ENCODE data around the gene ZNF554. TPM values are rescaled to one million over a fixed set of nuclear protein-coding genes. Genes with fewer than 3 reads are reported as not detected.
"Not testable (repeated sequence)": the region's sequence is repeated elsewhere in the genome, so short reads cannot be mapped to it uniquely, and the experiment has no call there.

The ZNF554 gene
- total RNA-seq, 2 donors from 2014 or later, result 3.6 to 4.4 TPM

- H3K4me3 ChIP-seq, result no peak overlapping the region
- DNase-seq (no peak), ATAC-seq (no peak)
- no peaks in the 10 kb centered on the region for H3K9me3 ChIP-seq
- intact Hi-C loops (cut with DNase I), result loop anchor here (10.0 kb wide), 1 partner anchor 215 kb away; no protein-coding TSS in a partner anchor
- WGBS, 2 donors, result 79 to 89% methylated on average over 7 to 10 of the region's 10 CpGs
- H3K36me3 ChIP-seq (replicated peaks in 1 of 2; ENCODE audit: insufficient read depth in 1 of 2, low read depth in 2 of 2), result no peaks in the 10 kb centered on the region
- H3K27ac ChIP-seq, result no peak overlapping the region
- H3K4me1 ChIP-seq, result no peaks in the 10 kb centered on the region
- TF ChIP-seq CTCF (IDR thresholded peaks at IDR 0.05) (no peak), POLR2A (IDR thresholded peaks at IDR 0.05) (no peak)
- H3K27me3 ChIP-seq, result no peaks in the 10 kb centered on the region
These were observed 50.0 kb downstream of the ZNF554 start for GRCh38 chr19:2869618-2870017.

GRCh38 chr19:2872175-2872574 is 52.5 kb downstream of the ZNF554 start:
- peak in 5 of 7 experiments; percentile 16 to 56 (median 25) for TF ChIP-seq CTCF (IDR thresholded peaks at IDR 0.05)
- intact Hi-C loops (cut with DNase I), result loop anchor here (10.0 kb wide), 1 partner anchor 217 kb away; no protein-coding TSS in a partner anchor
- WGBS, 2 donors, result 17 to 30% methylated on average over 2 of the region's 11 CpGs
- DNase-seq, result peak in 1 of 4 donors; percentile 48
- not testable (repeated sequence) for H3K27ac ChIP-seq; H3K36me3 ChIP-seq (replicated peaks in 1 of 2; ENCODE audit: insufficient read depth in 1 of 2, low read depth in 2 of 2); H3K4me3 ChIP-seq; H3K27me3 ChIP-seq; H3K4me1 ChIP-seq; H3K9me3 ChIP-seq; ATAC-seq

- Histone ChIP-seq H3K27ac (no peak overlapping the region), H3K9me3 (peaks cover 0 to 19% (median 0%) of the 10 kb centered on the region in 3 donors), H3K36me3 (replicated peaks in 1 of 2; ENCODE audit: insufficient read depth in 1 of 2, low read depth in 2 of 2) (no peaks in the 10 kb centered on the region), H3K27me3 (no peaks in the 10 kb centered on the region), H3K4me3 (no peak overlapping the region), H3K4me1 (no peaks in the 10 kb centered on the region)
- WGBS, 2 donors, result 81 to 89% methylated on average over 32 of the region's 32 CpGs
- DNase-seq, result no peak
- ATAC-seq, result no peak
- TF ChIP-seq CTCF (IDR thresholded peaks at IDR 0.05) (no peak), POLR2A (IDR thresholded peaks at IDR 0.05) (no peak)
- intact Hi-C loops (cut with DNase I), result loop anchor here (10.0 kb wide), 1 partner anchor 223 kb away; no protein-coding TSS in a partner anchor
These were observed 58.0 kb downstream of the ZNF554 start for GRCh38 chr19:2877398-2878331.

GRCh38 chr19:2883686-2884439 is 64.2 kb downstream of the ZNF554 start:
- no peaks in the 10 kb centered on the region for H3K9me3 ChIP-seq
- TF ChIP-seq POLR2A (IDR thresholded peaks at IDR 0.05) (no peak), CTCF (IDR thresholded peaks at IDR 0.05) (no peak)
- WGBS, 2 donors, result 79 to 81% methylated on average over 14 of the region's 14 CpGs

More at GRCh38 chr19:2883686-2884439, 64.2 kb downstream of the ZNF554 start:
- Histone ChIP-seq H3K27me3 (no peaks in the 10 kb centered on the region), H3K27ac (no peak overlapping the region), H3K36me3 (replicated peaks in 1 of 2; ENCODE audit: insufficient read depth in 1 of 2, low read depth in 2 of 2) (no peaks in the 10 kb centered on the region), H3K4me3 (no peak overlapping the region), H3K4me1 (no peaks in the 10 kb centered on the region)
- no peak for DNase-seq
- ATAC-seq, result no peak
- intact Hi-C loops (cut with DNase I), result no loop called here
